Measurements from ENCODE around the gene SLC9A5. TPM values are rescaled to one million over a fixed set of nuclear protein-coding genes. Genes with fewer than 3 reads are reported as not detected.

Gene SLC9A5
- total RNA-seq, 1 donor from 2014 or later: 2.5 TPM

DNA sequence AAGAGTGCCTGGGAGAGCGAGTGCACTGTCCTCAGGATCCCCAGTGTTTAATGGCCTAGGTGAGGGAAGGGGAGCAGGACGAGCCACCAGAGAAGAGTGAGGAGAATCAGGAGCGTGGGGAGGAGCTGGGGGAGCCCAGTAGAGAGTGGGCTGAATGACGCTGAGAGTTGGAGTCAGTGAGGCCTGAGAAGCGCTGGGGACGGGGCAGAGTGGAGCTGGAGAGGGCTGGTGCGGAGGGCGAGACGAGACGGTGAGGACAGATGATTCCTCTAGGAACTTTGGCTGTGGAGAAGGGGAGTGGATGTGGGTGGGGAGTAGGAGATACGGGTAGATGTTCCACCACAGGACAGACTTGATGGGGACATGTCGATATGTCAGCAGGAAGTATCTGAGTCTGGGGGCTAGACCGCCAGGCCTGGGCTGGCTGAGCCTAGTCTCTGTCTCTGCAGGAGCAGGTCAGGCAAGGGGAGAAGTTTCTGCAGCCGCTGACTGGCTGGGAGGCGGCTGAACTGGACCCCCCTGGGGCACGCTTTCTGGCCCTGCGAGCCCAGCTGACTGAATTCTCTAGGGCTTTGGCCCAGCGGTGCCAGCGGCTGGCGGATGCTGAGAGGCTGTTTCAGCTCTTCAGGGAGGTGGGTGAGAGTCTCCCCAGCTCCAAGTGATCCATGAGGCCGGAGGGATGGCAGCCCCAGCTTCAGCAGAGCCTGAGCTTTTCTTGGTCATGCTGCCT is 35.2 kb downstream of the SLC9A5 start:
- TF ChIP-seq, protein P1, sequence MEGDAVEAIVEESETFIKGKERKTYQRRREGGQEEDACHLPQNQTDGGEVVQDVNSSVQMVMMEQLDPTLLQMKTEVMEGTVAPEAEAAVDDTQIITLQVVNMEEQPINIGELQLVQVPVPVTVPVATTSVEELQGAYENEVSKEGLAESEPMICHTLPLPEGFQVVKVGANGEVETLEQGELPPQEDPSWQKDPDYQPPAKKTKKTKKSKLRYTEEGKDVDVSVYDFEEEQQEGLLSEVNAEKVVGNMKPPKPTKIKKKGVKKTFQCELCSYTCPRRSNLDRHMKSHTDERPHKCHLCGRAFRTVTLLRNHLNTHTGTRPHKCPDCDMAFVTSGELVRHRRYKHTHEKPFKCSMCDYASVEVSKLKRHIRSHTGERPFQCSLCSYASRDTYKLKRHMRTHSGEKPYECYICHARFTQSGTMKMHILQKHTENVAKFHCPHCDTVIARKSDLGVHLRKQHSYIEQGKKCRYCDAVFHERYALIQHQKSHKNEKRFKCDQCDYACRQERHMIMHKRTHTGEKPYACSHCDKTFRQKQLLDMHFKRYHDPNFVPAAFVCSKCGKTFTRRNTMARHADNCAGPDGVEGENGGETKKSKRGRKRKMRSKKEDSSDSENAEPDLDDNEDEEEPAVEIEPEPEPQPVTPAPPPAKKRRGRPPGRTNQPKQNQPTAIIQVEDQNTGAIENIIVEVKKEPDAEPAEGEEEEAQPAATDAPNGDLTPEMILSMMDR (IDR thresholded peaks at IDR 0.05): no peak
- ATAC-seq (ENCODE audit: low read depth): no peak
- Mint-ChIP-seq H3K27me3 (no peaks in the 10 kb centered on the region), H3K27ac (no peak overlapping the region), H3K9me3 (no peaks in the 10 kb centered on the region), H3K4me1 (no peaks in the 10 kb centered on the region), H3K4me3 (no peak overlapping the region), H3K36me3 (ENCODE audit: low read depth) (no peaks in the 10 kb centered on the region)
- intact Hi-C loops (cut with micrococcal nuclease): no loop called here
- DNase-seq: no peak
- ChIA-PET CTCF (no interaction called here), POLR2A (no interaction called here)

DNA sequence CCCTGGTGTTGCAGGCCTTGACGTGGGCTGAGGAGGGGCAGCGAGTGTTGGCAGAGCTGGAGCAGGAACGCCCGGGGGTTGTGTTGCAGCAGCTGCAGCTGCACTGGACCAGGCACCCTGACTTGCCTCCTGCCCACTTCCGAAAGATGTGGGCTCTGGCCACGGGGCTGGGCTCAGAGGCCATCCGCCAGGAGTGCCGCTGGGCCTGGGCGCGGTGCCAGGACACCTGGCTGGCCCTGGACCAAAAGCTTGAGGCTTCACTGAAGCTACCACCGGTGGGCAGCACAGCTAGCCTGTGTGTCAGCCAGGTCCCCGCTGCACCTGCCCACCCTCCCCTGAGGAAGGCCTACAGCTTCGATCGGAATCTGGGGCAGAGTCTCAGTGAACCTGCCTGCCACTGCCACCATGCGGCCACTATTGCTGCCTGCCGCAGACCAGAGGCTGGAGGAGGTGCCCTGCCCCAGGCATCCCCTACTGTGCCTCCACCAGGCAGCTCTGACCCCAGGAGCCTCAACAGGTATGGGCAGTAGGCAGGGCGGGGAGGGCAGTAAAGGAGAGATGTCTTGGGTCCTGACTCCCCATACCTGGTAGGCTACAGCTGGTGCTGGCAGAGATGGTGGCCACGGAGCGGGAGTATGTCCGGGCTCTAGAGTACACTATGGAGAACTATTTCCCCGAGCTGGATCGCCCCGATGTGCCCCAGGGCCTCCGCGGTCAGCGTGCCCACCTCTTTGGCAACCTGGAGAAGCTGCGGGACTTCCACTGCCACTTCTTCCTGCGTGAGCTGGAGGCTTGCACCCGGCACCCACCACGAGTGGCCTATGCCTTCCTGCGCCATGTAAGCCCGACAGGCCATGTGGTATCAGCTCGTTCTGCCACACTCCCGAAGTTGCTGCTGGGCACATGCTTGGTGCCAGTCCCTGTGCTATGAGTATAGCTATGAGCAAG is 36.2 kb downstream of the SLC9A5 start:
- Mint-ChIP-seq H3K4me1 (no peaks in the 10 kb centered on the region), H3K36me3 (ENCODE audit: low read depth) (no peaks in the 10 kb centered on the region), H3K4me3 (no peak overlapping the region), H3K9me3 (no peaks in the 10 kb centered on the region), H3K27me3 (no peaks in the 10 kb centered on the region), H3K27ac (no peak overlapping the region)
- ChIA-PET POLR2A (no interaction called here), CTCF (no interaction called here)
- ATAC-seq (ENCODE audit: low read depth) (no peak), DNase-seq (no peak)
- intact Hi-C loops (cut with micrococcal nuclease): no loop called here
- TF ChIP-seq, protein P1 (IDR thresholded peaks at IDR 0.05): no peak

GRCh38 chr16:67286441-67287235 is 37.9 kb downstream of the SLC9A5 start:
- H3K27ac Mint-ChIP-seq: no peak overlapping the region
- TF ChIP-seq, protein P1 (IDR thresholded peaks at IDR 0.05): no peak
- DNase-seq (no peak), ATAC-seq (ENCODE audit: low read depth) (no peak)
- POLR2A ChIA-PET: interaction anchor here (0.6 kb wide), 1 partner anchor 95 kb away, joined by 11 read pairs; no protein-coding TSS in a partner anchor
- CTCF ChIA-PET: interaction anchor here (1.4 kb wide), 1 partner anchor 14 kb away, joined by 3 read pairs; no protein-coding TSS in a partner anchor
- intact Hi-C loops (cut with micrococcal nuclease): no loop called here
- no peak overlapping the region for H3K4me3 Mint-ChIP-seq
- H3K9me3 Mint-ChIP-seq: no peaks in the 10 kb centered on the region
- no peaks in the 10 kb centered on the region for H3K4me1 Mint-ChIP-seq
- no peaks in the 10 kb centered on the region for H3K27me3 Mint-ChIP-seq
- H3K36me3 Mint-ChIP-seq (ENCODE audit: low read depth): no peaks in the 10 kb centered on the region

DNA sequence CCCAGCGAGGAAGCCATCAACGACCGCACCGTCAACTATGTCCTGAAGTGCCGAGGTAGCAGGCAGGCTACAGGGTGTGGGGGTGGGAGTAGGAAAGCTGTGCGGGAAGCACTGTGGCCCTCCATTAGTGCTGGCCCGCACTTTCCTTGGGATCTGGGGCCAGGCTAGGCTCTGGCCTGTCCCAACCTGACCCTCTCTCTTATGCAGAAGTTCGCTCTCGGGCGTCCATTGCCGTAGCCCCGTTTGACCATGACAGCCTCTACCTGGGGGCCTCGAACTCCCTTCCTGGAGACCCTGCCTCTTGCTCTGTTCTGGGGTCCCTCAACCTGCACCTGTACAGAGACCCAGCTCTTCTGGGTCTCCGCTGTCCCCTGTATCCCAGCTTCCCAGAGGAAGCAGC is 39.2 kb downstream of the SLC9A5 start:
- no peak for ATAC-seq (ENCODE audit: low read depth)
- ChIA-PET CTCF (interaction anchor here (1.4 kb wide), 1 partner anchor 12 kb away, joined by 3 read pairs; no protein-coding TSS in a partner anchor), POLR2A (interaction anchor here (0.6 kb wide), 1 partner anchor 28 kb away, joined by 6 read pairs; no protein-coding TSS in a partner anchor)
- Mint-ChIP-seq H3K9me3 (no peaks in the 10 kb centered on the region), H3K4me1 (no peaks in the 10 kb centered on the region), H3K36me3 (ENCODE audit: low read depth) (no peaks in the 10 kb centered on the region), H3K27ac (no peak overlapping the region), H3K4me3 (no peak overlapping the region), H3K27me3 (no peaks in the 10 kb centered on the region)
- DNase-seq: no peak
- intact Hi-C loops (cut with micrococcal nuclease): no loop called here
- TF ChIP-seq, protein P1 (IDR thresholded peaks at IDR 0.05): no peak
